ENCODE results near the gene ATP6V1D.
A peak's percentile ranks its signal among the peaks of the same experiment; 100 is the strongest.
"Not testable (repeated sequence)": the region's sequence is repeated elsewhere in the genome, so short reads cannot be mapped to it uniquely, and the experiment has no call there.

Gene ATP6V1D

GRCh38 chr14:67359775-67360469, at the start of gene ATP6V1D, which contains the start of gene EIF2S1:
ATP6V1D (minus strand) TSS chr14:67359804; CDS start chr14:67359698, 106 bp downstream.
EIF2S1 (plus strand) TSS chr14:67360328; CDS start chr14:67364768, 4,440 bp downstream.
- Mint-ChIP-seq H3K4me1 (peaks cover 74% of the 10 kb centered on the region), H3K36me3 (peaks cover 17% of the 10 kb centered on the region)

DNA sequence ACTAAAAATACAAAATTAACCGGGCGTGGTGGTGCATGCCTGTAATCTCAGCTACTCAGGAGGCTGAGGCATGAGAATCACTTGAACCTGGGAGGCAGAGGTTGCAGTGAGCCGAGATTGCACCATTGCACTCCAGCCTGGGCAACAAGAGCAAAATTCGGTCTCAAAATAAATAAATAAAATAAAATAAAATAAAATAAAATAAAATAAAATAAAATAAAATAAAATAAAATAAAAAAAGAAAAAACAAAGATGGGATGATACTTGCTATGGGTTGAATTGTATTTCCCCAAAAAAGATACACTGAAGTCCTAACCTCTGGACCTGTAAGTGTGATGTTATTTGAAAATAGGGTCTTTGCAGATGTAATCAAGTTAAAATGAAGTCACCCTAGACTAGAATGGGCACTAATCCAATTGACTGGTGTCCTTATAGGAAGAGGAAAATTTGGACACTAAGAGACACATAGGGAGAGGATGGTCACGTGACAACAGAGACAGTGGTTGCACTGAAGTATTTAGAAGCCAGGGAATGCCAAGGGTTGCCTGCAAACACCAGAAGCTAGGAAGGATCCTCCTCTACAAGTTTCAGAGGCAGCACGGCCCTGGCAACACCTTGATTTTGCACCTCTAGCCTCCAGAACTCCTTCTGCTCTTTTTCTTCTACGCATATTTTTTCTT, 48.7 kb upstream of the ATP6V1D start:
- not testable (repeated sequence) for H3K27me3 Mint-ChIP-seq, H3K36me3 Mint-ChIP-seq, H3K4me1 Mint-ChIP-seq, H3K9me3 Mint-ChIP-seq, H3K4me3 Mint-ChIP-seq, H3K27ac Mint-ChIP-seq

More at GRCh38 chr14:67359775-67360469, at the start of gene ATP6V1D, which contains the start of gene EIF2S1:
- Mint-ChIP-seq H3K9me3 (no peaks in the 10 kb centered on the region), H3K27ac (peak within 1 kb of the TSS; percentile 100), H3K4me3 (peak within 1 kb of the TSS; percentile 99), H3K27me3 (no peaks in the 10 kb centered on the region)

DNA sequence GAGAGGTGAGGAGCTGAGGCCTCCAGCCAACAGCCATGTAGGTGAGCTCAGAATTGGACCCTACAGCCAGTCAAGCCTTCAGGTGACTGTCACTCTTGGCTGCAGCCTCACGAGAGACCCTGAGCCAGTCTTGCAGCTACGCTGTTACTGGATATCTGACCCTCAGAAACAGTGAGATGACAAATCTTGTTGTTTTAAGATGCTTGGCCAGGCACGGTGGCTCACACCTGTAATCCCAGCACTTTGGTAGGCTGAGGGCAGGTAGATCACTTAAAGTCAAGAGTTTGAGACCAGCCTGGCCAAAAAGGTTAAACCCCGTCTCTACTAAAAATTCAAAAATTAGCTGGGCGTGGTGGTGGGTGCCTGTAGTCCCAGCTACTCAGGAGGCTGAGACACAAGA, 46.2 kb upstream of the ATP6V1D start:
- H3K27me3 Mint-ChIP-seq: no peaks in the 10 kb centered on the region
- no peaks in the 10 kb centered on the region for H3K9me3 Mint-ChIP-seq
- no peaks in the 10 kb centered on the region for H3K36me3 Mint-ChIP-seq
- H3K4me1 Mint-ChIP-seq: no peaks in the 10 kb centered on the region
- H3K4me3 Mint-ChIP-seq: no peak overlapping the region
- no peak overlapping the region for H3K27ac Mint-ChIP-seq

DNA sequence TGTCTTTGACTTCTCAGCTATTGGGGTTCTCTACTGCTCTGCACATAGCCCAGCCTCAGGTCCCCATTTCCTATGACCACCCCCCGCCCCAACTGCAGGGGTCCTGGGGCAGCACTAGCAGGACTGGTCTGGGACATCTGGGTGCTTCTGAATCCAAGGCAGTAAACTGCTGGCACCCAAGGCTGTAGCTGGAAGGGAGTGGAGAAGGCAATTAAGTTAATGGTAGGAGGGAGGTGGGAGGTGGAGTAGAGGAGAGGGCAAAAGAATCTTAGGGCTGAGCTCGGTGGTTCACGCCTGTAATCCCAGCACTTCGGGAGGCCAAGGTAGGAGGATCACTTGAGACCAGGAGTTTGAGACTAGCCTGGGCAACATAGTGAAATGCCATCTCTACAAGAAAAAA, 40.8 kb upstream of the ATP6V1D start:
- Mint-ChIP-seq H3K27me3 (no peaks in the 10 kb centered on the region), H3K27ac (no peak overlapping the region), H3K9me3 (no peaks in the 10 kb centered on the region), H3K4me1 (no peaks in the 10 kb centered on the region), H3K36me3 (no peaks in the 10 kb centered on the region), H3K4me3 (no peak overlapping the region)

DNA sequence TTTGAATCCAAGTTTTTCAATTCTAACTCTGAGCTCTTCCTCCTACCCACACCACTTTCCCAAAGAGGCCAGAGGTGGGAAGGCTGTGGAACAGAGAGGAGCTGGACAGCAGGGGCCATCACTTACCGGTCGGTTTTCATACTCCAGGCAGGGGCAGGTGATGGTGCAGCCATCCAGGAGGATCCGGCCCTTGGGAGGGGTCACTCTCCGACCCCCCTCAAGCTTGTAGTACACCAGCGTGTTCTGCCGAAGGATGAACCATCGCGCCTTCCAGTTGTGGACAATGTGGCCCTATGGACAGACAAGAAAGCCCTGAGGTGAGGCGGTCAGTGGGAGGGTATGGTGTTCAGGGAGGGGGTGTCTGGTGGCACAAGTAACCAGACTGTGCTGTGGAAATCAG, 37.9 kb upstream of the ATP6V1D start:
- no peaks in the 10 kb centered on the region for H3K36me3 Mint-ChIP-seq
- no peaks in the 10 kb centered on the region for H3K4me1 Mint-ChIP-seq
- no peak overlapping the region for H3K27ac Mint-ChIP-seq
- no peaks in the 10 kb centered on the region for H3K9me3 Mint-ChIP-seq
- H3K27me3 Mint-ChIP-seq: no peaks in the 10 kb centered on the region
- no peak overlapping the region for H3K4me3 Mint-ChIP-seq

DNA sequence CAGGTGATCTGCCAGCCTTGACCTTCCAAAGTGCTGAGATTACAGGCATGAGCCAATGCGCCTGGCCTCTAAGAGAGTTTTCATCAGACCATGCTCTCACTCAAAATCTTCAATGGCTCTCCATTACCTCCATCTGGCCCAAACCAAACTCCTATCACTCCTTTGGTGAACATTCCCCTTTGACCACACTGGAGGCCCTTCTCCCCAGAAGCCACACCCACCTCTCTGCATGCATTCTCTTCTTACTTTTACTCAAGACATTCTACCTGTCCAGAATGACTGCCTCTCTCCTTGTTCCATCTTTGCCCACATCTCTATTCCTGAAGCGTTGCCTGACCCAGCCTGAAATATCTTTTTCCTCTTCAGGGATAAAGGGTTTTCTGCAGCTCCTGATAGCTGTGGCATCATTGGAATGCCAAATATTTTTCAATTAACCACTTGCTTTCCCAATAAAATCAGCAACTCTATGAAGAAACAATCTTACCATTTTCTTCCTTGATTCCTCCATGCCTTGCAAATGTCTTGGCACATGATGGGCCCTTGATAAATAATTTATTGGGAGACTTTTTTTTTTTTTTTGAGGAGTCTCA, 36.9 kb upstream of the ATP6V1D start:
- Mint-ChIP-seq H3K9me3 (no peaks in the 10 kb centered on the region), H3K4me3 (no peak overlapping the region), H3K4me1 (peaks cover 1% of the 10 kb centered on the region), H3K36me3 (no peaks in the 10 kb centered on the region), H3K27me3 (no peaks in the 10 kb centered on the region), H3K27ac (no peak overlapping the region)

DNA sequence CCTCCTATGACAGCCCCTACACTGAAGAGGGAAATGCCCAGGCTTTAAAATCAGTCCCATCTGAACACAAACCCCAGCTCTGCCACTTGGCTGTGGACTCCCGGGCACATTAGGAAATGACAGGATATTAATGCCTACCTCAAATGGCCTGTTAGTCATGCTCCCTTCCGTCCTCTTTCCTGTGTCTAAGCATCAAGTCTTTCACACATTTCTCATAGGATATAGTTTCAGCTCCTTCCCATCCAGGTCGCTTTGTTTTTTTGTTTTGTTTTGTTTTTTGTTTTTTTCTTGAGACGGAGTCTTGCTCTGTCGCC, 36.2 kb upstream of the ATP6V1D start:
- H3K27me3 Mint-ChIP-seq: no peaks in the 10 kb centered on the region
- no peaks in the 10 kb centered on the region for H3K9me3 Mint-ChIP-seq
- H3K36me3 Mint-ChIP-seq: no peaks in the 10 kb centered on the region
- no peak overlapping the region for H3K4me3 Mint-ChIP-seq
- peaks cover 4% of the 10 kb centered on the region for H3K4me1 Mint-ChIP-seq
- H3K27ac Mint-ChIP-seq: no peak overlapping the region

DNA sequence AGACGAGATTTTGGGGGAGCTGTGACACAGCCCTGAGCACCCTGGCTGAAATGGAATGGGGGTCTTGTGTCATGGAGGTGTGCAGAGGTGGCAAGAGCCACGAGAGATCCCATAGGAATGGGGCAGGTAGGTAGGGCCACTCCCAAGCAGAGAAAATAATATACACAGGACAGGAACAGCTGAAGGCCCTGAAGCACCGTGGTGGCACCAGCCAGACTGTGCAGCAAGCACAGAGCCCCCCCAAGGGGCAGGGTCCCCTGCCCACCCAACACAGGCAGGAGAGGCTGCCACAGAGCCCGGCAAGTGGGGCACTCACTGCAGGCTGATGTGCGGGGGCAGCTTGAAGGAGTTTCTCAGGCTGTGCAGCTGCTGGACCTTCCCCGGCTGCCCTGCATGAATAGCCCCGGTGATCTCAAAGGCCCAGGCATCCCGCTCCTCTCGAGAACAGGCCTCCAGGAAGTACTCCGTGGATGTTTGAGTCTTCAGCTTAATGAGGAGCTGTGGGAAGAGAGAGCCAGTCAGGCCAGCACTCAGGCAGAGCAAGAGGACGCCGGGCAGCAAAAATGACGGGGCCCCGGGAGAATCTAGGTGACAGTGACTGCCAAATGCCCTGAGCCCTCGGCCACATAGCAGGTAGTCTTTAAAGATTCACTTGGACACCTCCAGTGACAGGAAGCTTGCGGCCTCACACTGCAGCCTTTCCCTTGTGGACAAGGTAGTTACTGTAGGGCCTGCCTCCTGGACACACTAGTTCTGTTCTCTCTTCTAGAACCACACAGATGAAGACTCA, 35.7 kb upstream of the ATP6V1D start:
- no peaks in the 10 kb centered on the region for H3K27me3 Mint-ChIP-seq
- no peak overlapping the region for H3K4me3 Mint-ChIP-seq
- H3K9me3 Mint-ChIP-seq: no peaks in the 10 kb centered on the region
- no peak overlapping the region for H3K27ac Mint-ChIP-seq
- H3K4me1 Mint-ChIP-seq: peaks cover 4% of the 10 kb centered on the region
- no peaks in the 10 kb centered on the region for H3K36me3 Mint-ChIP-seq

DNA sequence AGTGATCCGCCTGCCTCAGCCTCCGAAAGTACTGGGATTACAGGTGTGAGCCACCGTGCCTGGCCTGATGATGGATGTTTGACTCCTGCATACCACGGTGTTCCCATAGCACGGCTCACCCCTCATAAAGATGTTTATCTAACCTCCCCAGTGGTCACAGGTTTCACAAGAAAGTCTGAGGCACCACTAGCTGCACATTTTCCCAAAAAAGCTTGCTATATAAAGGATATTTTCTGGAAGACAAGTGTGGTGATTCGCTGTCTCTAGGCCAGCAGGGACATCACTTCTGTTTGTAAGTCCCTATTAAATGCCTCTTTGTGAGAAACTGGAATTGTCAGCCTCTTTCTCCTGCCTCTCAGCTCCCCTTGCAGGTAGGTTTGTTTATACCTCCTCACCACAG, 34.1 kb upstream of the ATP6V1D start:
- Mint-ChIP-seq H3K27me3 (no peaks in the 10 kb centered on the region), H3K36me3 (no peaks in the 10 kb centered on the region), H3K9me3 (no peaks in the 10 kb centered on the region), H3K4me3 (no peak overlapping the region), H3K4me1 (peaks cover 4% of the 10 kb centered on the region), H3K27ac (no peak overlapping the region)

DNA sequence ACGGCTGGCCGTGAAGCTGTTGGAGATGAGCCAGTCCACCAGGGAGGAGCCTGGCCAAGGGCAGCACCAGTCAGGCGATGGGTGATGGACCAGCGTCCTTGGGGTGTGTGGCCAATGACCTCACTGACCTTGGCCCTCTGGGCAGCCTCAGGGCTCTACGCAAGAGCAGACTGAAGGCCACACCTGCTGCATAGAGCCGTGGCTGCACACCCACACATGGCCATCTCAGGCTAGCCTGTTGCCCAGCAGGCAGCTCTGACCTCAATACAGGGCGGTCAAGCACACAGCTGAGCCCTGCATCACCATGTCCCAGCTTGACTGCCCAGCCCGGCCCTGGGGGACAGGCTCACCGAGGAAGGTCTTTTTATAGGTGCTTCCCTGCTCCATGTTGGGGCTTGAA, 33.2 kb upstream of the ATP6V1D start:
- H3K9me3 Mint-ChIP-seq: no peaks in the 10 kb centered on the region
- H3K36me3 Mint-ChIP-seq: no peaks in the 10 kb centered on the region
- H3K4me3 Mint-ChIP-seq: no peak overlapping the region
- H3K4me1 Mint-ChIP-seq: peaks cover 4% of the 10 kb centered on the region
- no peaks in the 10 kb centered on the region for H3K27me3 Mint-ChIP-seq
- H3K27ac Mint-ChIP-seq: no peak overlapping the region

DNA sequence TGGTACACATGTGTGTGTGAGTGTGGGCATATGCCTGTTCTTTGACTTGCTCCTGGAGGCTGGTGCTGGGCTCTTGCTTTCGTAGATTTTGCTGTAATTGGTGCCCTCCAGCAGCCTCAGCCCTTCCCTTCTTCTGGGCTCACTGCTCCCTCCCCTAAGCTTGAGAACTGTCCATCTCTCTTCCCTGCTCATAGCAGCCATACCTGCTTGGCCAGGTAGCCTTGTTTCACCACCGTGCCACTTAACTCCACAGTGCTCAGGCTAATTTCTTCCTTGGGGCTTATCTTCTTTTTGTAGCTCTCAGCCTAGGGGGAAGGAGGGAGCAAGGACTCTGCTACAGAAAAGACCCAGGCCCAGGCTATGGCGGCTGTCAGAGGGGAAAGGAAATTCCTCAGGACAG, 32.5 kb upstream of the ATP6V1D start:
- H3K27me3 Mint-ChIP-seq: no peaks in the 10 kb centered on the region
- H3K4me3 Mint-ChIP-seq: no peak overlapping the region
- peaks cover 1% of the 10 kb centered on the region for H3K36me3 Mint-ChIP-seq
- H3K4me1 Mint-ChIP-seq: peaks cover 4% of the 10 kb centered on the region
- H3K27ac Mint-ChIP-seq: no peak overlapping the region
- no peaks in the 10 kb centered on the region for H3K9me3 Mint-ChIP-seq

- peaks cover 1% of the 10 kb centered on the region for H3K36me3 Mint-ChIP-seq
- peaks cover 4% of the 10 kb centered on the region for H3K4me1 Mint-ChIP-seq
Observed at GRCh38 chr14:67391268-67391667, 31.7 kb upstream of the ATP6V1D start.

GRCh38 chr14:67389811-67390534, 30.4 kb upstream of the ATP6V1D start:
- Mint-ChIP-seq H3K27ac (no peak overlapping the region), H3K36me3 (peaks cover 5% of the 10 kb centered on the region), H3K4me3 (no peak overlapping the region), H3K27me3 (no peaks in the 10 kb centered on the region), H3K9me3 (no peaks in the 10 kb centered on the region), H3K4me1 (peaks cover 4% of the 10 kb centered on the region)

More at GRCh38 chr14:67391268-67391667, 31.7 kb upstream of the ATP6V1D start:
- H3K27ac Mint-ChIP-seq: no peak overlapping the region
- no peaks in the 10 kb centered on the region for H3K27me3 Mint-ChIP-seq
- H3K9me3 Mint-ChIP-seq: no peaks in the 10 kb centered on the region
- H3K4me3 Mint-ChIP-seq: no peak overlapping the region

- Mint-ChIP-seq H3K4me1 (peaks cover 4% of the 10 kb centered on the region), H3K4me3 (no peak overlapping the region), H3K27ac (no peak overlapping the region), H3K36me3 (peaks cover 10% of the 10 kb centered on the region), H3K9me3 (no peaks in the 10 kb centered on the region), H3K27me3 (no peaks in the 10 kb centered on the region)
Observed at GRCh38 chr14:67389275-67389674, 29.7 kb upstream of the ATP6V1D start.

GRCh38 chr14:67387195-67387594, 27.6 kb upstream of the ATP6V1D start:
- H3K27ac Mint-ChIP-seq: no peak overlapping the region
- H3K27me3 Mint-ChIP-seq: no peaks in the 10 kb centered on the region
- no peaks in the 10 kb centered on the region for H3K9me3 Mint-ChIP-seq
- peaks cover 18% of the 10 kb centered on the region for H3K36me3 Mint-ChIP-seq
- no peak overlapping the region for H3K4me3 Mint-ChIP-seq
- H3K4me1 Mint-ChIP-seq: peaks cover 4% of the 10 kb centered on the region

Measured in activated naive CD4-positive, alpha-beta T cell treated with anti-CD3 and anti-CD28 coated beads, Interleukin-2, amount 50 U/mL, for 24 hours (primary cell).